ENCODE data around the gene MT3. TPM values are rescaled to one million over a fixed set of nuclear protein-coding genes. Genes with fewer than 3 reads are reported as not detected.
A peak's percentile ranks its signal among the peaks of the same experiment; 100 is the strongest.

Gene MT3
- total RNA-seq, 6 experiments from 2014 or later = 0.62 TPM; not detected in 5

DNA sequence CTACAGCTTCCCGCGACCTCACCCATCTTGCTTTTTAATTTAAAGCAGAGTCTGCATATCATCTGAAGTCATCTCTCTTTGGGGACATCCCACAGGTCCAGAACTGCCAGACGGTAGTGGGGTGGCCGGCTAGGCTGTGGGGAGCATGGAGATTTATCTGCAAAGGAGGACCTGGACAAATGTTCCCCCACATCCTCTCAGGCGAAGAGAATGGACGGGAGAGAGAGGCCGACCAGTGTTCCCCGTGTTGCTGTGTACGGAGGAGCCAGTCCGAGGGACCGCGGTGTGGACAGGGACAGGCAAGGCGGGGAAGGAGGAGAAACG, 42.5 kb downstream of the MT3 start:
- no peaks in the 10 kb centered on the region for H3K27me3 ChIP-seq
- intact Hi-C loops (cut with DNase I) = no loop called here

GRCh38 chr16:56632156-56632847, 43.0 kb downstream of the MT3 start, which contains the start of gene MT1M:
Gene MT1M, plus strand, starts transcription at chr16:56632659. Its CDS starts 73 bp downstream, at chr16:56632732.
- 5% methylated on average over 21 of the region's 61 CpGs for WGBS (ENCODE audit: insufficient coverage, low coverage, low lambda C conversion rate, missing lambda C conversion rate)
- H3K27me3 ChIP-seq = no peaks in the 10 kb centered on the region
- H3K4me3 ChIP-seq = peak within 1 kb of the TSS; percentile 49 to 65 (median 60)
- peaks cover 0 to 11% (median 0%) of the 10 kb centered on the region in 4 donors for H3K4me1 ChIP-seq
- DNase-seq (peak; percentile 72 to 94 (median 94)), ATAC-seq (peak; percentile 78 to 95 (median 88))
- TF ChIP-seq POLR2A (IDR thresholded peaks at IDR 0.05) = peak; percentile 80
- TF ChIP-seq, protein P1, sequence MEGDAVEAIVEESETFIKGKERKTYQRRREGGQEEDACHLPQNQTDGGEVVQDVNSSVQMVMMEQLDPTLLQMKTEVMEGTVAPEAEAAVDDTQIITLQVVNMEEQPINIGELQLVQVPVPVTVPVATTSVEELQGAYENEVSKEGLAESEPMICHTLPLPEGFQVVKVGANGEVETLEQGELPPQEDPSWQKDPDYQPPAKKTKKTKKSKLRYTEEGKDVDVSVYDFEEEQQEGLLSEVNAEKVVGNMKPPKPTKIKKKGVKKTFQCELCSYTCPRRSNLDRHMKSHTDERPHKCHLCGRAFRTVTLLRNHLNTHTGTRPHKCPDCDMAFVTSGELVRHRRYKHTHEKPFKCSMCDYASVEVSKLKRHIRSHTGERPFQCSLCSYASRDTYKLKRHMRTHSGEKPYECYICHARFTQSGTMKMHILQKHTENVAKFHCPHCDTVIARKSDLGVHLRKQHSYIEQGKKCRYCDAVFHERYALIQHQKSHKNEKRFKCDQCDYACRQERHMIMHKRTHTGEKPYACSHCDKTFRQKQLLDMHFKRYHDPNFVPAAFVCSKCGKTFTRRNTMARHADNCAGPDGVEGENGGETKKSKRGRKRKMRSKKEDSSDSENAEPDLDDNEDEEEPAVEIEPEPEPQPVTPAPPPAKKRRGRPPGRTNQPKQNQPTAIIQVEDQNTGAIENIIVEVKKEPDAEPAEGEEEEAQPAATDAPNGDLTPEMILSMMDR (IDR thresholded peaks at IDR 0.05) = no peak
- intact Hi-C loops (cut with DNase I) = no loop called here
- H3K9me3 ChIP-seq = no peaks in the 10 kb centered on the region
- no peaks in the 10 kb centered on the region for H3K36me3 ChIP-seq
- peak within 1 kb of the TSS; percentile 63 to 83 (median 68) for H3K27ac ChIP-seq

More for the DNA sequence above, 42.5 kb downstream of the MT3 start:
- TF ChIP-seq, protein P1 (IDR thresholded peaks at IDR 0.05) = no peak
- no peak for TF ChIP-seq POLR2A (IDR thresholded peaks at IDR 0.05)
- Histone ChIP-seq H3K4me1 (peaks cover 0 to 11% (median 0%) of the 10 kb centered on the region in 4 donors), H3K36me3 (no peaks in the 10 kb centered on the region), H3K9me3 (no peaks in the 10 kb centered on the region), H3K27ac (peak overlapping the region; percentile 63 to 83 (median 68)), H3K4me3 (peak overlapping the region; percentile 49 to 65 (median 60))
- WGBS (ENCODE audit: insufficient coverage, low coverage, low lambda C conversion rate, missing lambda C conversion rate) = 24% methylated on average over 14 of the region's 14 CpGs
- ATAC-seq (no peak), DNase-seq (no peak)

- WGBS (ENCODE audit: insufficient coverage, low coverage, low lambda C conversion rate, missing lambda C conversion rate) = 83% methylated on average over 4 of the region's 6 CpGs
- H3K27me3 ChIP-seq = no peaks in the 10 kb centered on the region
- H3K36me3 ChIP-seq = no peaks in the 10 kb centered on the region
- H3K4me3 ChIP-seq = peak overlapping the region; percentile 49 to 65 (median 60)
- ATAC-seq (peak in 3 of 4 donors; percentile 1 to 6 (median 2)), DNase-seq (peak in 1 of 3 donors; percentile 46)
- peaks cover 0 to 11% (median 0%) of the 10 kb centered on the region in 4 donors for H3K4me1 ChIP-seq
- TF ChIP-seq, protein P1 (IDR thresholded peaks at IDR 0.05) = no peak
- no peak for TF ChIP-seq POLR2A (IDR thresholded peaks at IDR 0.05)
- peak overlapping the region in 2 of 3 donors; percentile 68 to 83 for H3K27ac ChIP-seq
- intact Hi-C loops (cut with DNase I) = no loop called here
- H3K9me3 ChIP-seq = no peaks in the 10 kb centered on the region
These were observed 43.6 kb downstream of the MT3 start for GRCh38 chr16:56632848-56633365.

DNA sequence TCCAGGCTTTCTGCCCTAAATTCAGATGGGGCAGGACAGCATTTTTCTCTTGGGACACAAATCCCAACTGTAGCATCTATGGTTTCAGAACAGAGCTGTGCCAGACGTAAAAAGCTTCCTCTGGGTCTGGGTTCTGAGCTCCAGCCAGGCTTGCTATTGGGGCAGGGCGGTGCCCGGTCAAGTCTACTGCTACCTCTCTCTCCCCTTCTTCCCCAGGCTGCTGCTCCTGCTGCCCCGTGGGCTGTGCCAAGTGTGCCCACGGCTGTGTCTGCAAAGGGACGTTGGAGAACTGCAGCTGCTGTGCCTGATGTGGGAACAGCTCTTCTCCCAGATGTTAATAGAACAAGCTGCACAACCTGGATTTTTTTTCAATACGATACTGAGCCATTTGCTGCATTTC, 44.2 kb downstream of the MT3 start:
- no peaks in the 10 kb centered on the region for H3K27me3 ChIP-seq

More for the DNA sequence above, 44.2 kb downstream of the MT3 start:
- no peak for TF ChIP-seq POLR2A (IDR thresholded peaks at IDR 0.05)
- TF ChIP-seq, protein P1 (IDR thresholded peaks at IDR 0.05) = no peak
- DNase-seq = peak in 1 of 3 donors; percentile 36
- no peaks in the 10 kb centered on the region for H3K36me3 ChIP-seq
- peak overlapping the region in 1 of 3 donors; percentile 83 for H3K27ac ChIP-seq
- peaks cover 0 to 12% (median under 1%) of the 10 kb centered on the region in 4 donors for H3K4me1 ChIP-seq
- WGBS (ENCODE audit: insufficient coverage, low coverage, low lambda C conversion rate, missing lambda C conversion rate) = 83% methylated on average over 6 of the region's 7 CpGs
- H3K4me3 ChIP-seq = peak overlapping the region in 2 of 3 donors; percentile 60 to 65
- no peak for ATAC-seq
- intact Hi-C loops (cut with DNase I) = no loop called here
- no peaks in the 10 kb centered on the region for H3K9me3 ChIP-seq

Data from right lobe of liver (tissue), 6 donors.